GM12878 (cell line): Measurements from ENCODE around the gene ZNF512. TPM values are rescaled to one million over a fixed set of nuclear protein-coding genes. Genes with fewer than 3 reads are reported as not detected.
"Not testable (repeated sequence)": the region's sequence is repeated elsewhere in the genome, so short reads cannot be mapped to it uniquely, and the experiment has no call there.

Experiments used
- ATAC-seq: fragments of 200-7000 bp; cut with Tn5 transposase; 3 replicates; pipeline ENCODE4 v1.9.1; 2020; ENCODE audit warnings: mild to moderate bottlenecking, moderate library complexity
- BruUV-seq: library from RNA; stranded (reverse); fragments of 400-500 nt; replicated peaks from 2 replicates; lab custom pipeline; 2021; lab: Mats Ljungman, UMichigan
- CTCF ChIA-PET: fragments of 300-600 bp; sonication (Branson Sonifier 250); formaldehyde crosslinking; extraction: SDS; loops from one replicate; lab custom pipeline; 2021; ENCODE audit warnings: inconsistent platforms; lab: Yijun Ruan, JAX
- POLR2A ChIA-PET: fragments of 350-600 bp; formaldehyde crosslinking; extraction: SDS; loops from one replicate; lab custom pipeline; 2021; ENCODE audit warnings: inconsistent platforms; lab: Charles Lee
- RAD21 ChIA-PET: fragments of 300-600 bp; sonication (Branson Sonifier 250); formaldehyde crosslinking; loops from one replicate; lab custom pipeline; 2023; ENCODE audit warnings: antibody characterized with exemption; ENCODE audit not compliant: unreplicated experiment; lab: Charles Lee
- SMC1A ChIA-PET: fragments of 300-600 bp; sonication (Branson Sonifier 250); formaldehyde crosslinking; loops from one replicate; lab custom pipeline; 2023; ENCODE audit not compliant: unreplicated experiment, uncharacterized antibody; lab: Charles Lee
- DNase-seq: peaks from one replicate; pipeline ENCODE4 v3.0.0-alpha.2; 2011; ENCODE audit warnings: low read depth, low spot score
- FAIRE-seq: peaks from 3 replicates; lab custom pipeline; 2011; peaks lifted over from hg19 to GRCh38; lab: Jason Lieb, UNC
- H2AFZ ChIP-seq: 2 replicates; pipeline ENCODE4 v1.6.0; 2011; ENCODE audit warnings: low read depth, low read length, control low read depth; ENCODE audit not compliant: control insufficient read depth
- H3K27ac ChIP-seq: 2 replicates; pipeline ENCODE4 v1.5.1; 2011; ENCODE audit warnings: control low read depth; ENCODE audit not compliant: control insufficient read depth, insufficient read depth
- H3K27me3 ChIP-seq, 2 experiments: replicated peaks in 1 of 2; 2 replicates each; pipeline versions ENCODE4 v1.6.0 to v1.6.1; 2011; ENCODE audit warnings: low read length in 1 of 2; ENCODE audit not compliant: control insufficient read depth in 2 of 2, insufficient read depth in 2 of 2
- H3K36me3 ChIP-seq, 2 experiments: 2 replicates each; pipeline ENCODE4 v1.5.1; 2011; ENCODE audit warnings: low read length in 1 of 2; ENCODE audit not compliant: control insufficient read depth in 2 of 2, insufficient read depth in 2 of 2
- H3K4me1 ChIP-seq: 2 replicates; pipeline ENCODE4 v1.6.1; 2011; ENCODE audit warnings: mild to moderate bottlenecking, low read length, moderate library complexity, mixed read lengths; ENCODE audit not compliant: control insufficient read depth, insufficient read depth
- H3K4me2 ChIP-seq: 2 replicates; pipeline ENCODE4 v1.6.0; 2011; ENCODE audit warnings: control low read depth; ENCODE audit not compliant: control insufficient read depth, insufficient read depth
- H3K4me3 ChIP-seq: fragments of 200-600 bp; sonication (generic); 2 replicates; pipeline ENCODE4 v1.5.1; 2016
- H3K79me2 ChIP-seq: 2 replicates; pipeline ENCODE4 v1.6.0; 2011; ENCODE audit warnings: low read length; ENCODE audit not compliant: control insufficient read depth, insufficient read depth
- H3K9ac ChIP-seq: 2 replicates; pipeline ENCODE4 v1.8.0; 2011; ENCODE audit warnings: low read length, control low read depth, mixed read lengths; ENCODE audit not compliant: control insufficient read depth, insufficient read depth
- H3K9me3 ChIP-seq: replicated peaks from 3 replicates; pipeline ENCODE4 v1.5.1; 2011; ENCODE audit warnings: mild to moderate bottlenecking, low read length; ENCODE audit not compliant: control insufficient read depth, insufficient read depth
- H4K20me1 ChIP-seq: 2 replicates; pipeline ENCODE4 v1.6.0; 2011; ENCODE audit not compliant: control insufficient read depth, insufficient read depth
- ATF3 ChIP-seq: IDR thresholded peaks from 2 replicates; pipeline ENCODE4 v1.6.1; 2011; ENCODE audit warnings: low read depth, mild to moderate bottlenecking, low read length, moderate library complexity, borderline replicate concordance; ENCODE audit errors: extremely low read depth
- CBFB ChIP-seq: IDR thresholded peaks from 2 replicates; pipeline ENCODE4 v1.6.1; 2016; ENCODE audit warnings: antibody characterized with exemption, low read depth
- NRF1 ChIP-seq: conservative IDR thresholded peaks from 2 replicates; pipeline ENCODE4 v1.6.1; 2011; ENCODE audit warnings: mild to moderate bottlenecking, low read depth, low read length, improper control_type of control experiment
- RCOR1 ChIP-seq: conservative IDR thresholded peaks from 2 replicates; pipeline ENCODE4 v1.6.1; 2012; ENCODE audit warnings: low read depth, low read length, improper control_type of control experiment
- RELA ChIP-seq: fragments of 450-650 bp; IDR thresholded peaks from 2 replicates; pipeline ENCODE4 v1.8.0; 2014; ENCODE audit warnings: borderline replicate concordance; ENCODE audit not compliant: partially characterized antibody
- SPI1 ChIP-seq: IDR thresholded peaks from 2 replicates; pipeline ENCODE4 v1.6.1; 2011; ENCODE audit warnings: low read depth, mild to moderate bottlenecking, low read length, moderate library complexity, borderline replicate concordance; ENCODE audit not compliant: insufficient read depth
- whole genome bisulfite sequencing: methylation state at CpG from one replicate; pipeline ENCODE4 v1.1.6; 2016; ENCODE audit warnings: low lambda C conversion rate; ENCODE audit not compliant: insufficient replicate concordance, insufficient coverage; ENCODE audit errors: missing lambda C conversion rate; 5-methylcytosine and 5-hydroxymethylcytosine counted together
- in situ Hi-C: fragments of 300-500 bp; cut with MboI; formaldehyde crosslinking; loops from 9 replicates; pipeline ENCODE4 v1.14.3; 2018; ENCODE audit warnings: mixed read lengths
- intact Hi-C: fragments of 100-400 bp; cut with micrococcal nuclease; formaldehyde crosslinking; loops from one replicate; pipeline ENCODE4 v1.14.2; 2022; ENCODE audit not compliant: unreplicated experiment
- polyA plus RNA-seq, 11 experiments: library from polyadenylated mRNA; depleted of rRNA in 4 of 11; unstranded in 6 of 11; stranded (reverse) in 5 of 11; fragments of >200 nt; fragmentation: Nextera tagmentation in 4 of 11; fragmentation: Illumina TruSeq in 1 of 11; extraction: Ambion mirVana in 4 of 11; extraction: Trizol in 1 of 11; gene quantifications; 1 replicate in 1 of 11; 2 replicates in 10 of 11; pipeline versions ENCODE4 v1.2.1 to v1.2.3, GENCODE V29; 2011 to 2016; ENCODE audit warnings: inconsistent platforms in 2 of 11, missing spikeins in 2 of 11, low read depth in 1 of 11
- total RNA-seq, 4 experiments: library from RNA; depleted of rRNA in 3 of 4; stranded (reverse); fragments of >200 nt in 3 of 4; fragmentation: Illumina TruSeq in 1 of 4; extraction: Trizol in 1 of 4; gene quantifications; 2 replicates each; pipeline versions ENCODE4 v1.2.1 to v1.2.3, GENCODE V29; 2013 to 2021
- TF ChIP-seq, protein P1 (sequence below): IDR thresholded peaks from 2 replicates; pipeline ENCODE4 v1.6.1; 2012; ENCODE audit warnings: improper control_type of control experiment, low read depth, low read length; ENCODE audit not compliant: insufficient replicate concordance
- TF ChIP-seq, protein P2 (sequence below): fragments of 450-650 bp; formaldehyde crosslinking; IDR thresholded peaks from 2 replicates; pipeline ENCODE4 v1.5.0; 2022; ENCODE audit warnings: mild to moderate bottlenecking, missing genetic modification characterization

ZNF512 gene
- total and polyA plus RNA-seq, 10 of the 15 experiments (the other 5 are each of a cell fraction or from before 2014, with no cell fraction given), result 14.1 to 61.9 (median 31.2) TPM

DNA sequence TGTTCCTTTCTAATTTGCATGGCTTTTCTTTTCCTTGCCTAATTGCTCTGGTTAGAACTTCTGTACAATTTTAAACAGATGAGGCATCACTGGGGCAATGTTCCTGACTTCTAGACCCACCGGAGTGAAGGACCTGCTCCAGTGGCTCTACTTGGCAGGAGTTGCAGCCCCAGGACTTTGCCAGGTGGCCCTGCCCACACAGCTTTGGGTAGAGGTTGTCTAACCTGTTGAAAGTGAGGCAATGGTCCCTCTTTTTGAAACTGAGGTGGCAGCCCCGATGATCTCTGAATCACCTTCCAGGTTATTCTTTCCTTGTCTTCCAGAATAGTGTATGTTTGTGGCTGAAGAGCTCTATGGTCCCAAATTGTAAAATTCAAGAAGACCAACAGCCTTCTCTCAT is 29.9 kb upstream of the ZNF512 start:
- Histone ChIP-seq H3K9ac (no peak overlapping the region), H3K4me1 (no peaks in the 10 kb centered on the region), H3K4me2 (no peak overlapping the region), H4K20me1 (no peaks in the 10 kb centered on the region), H3K9me3 (no peaks in the 10 kb centered on the region), H3K27me3 (no peaks in the 10 kb centered on the region), H3K27ac (no peak overlapping the region), H3K36me3 (no peaks in the 10 kb centered on the region), H3K4me3 (no peak overlapping the region), H3K79me2 (no peaks in the 10 kb centered on the region), H2AFZ (no peak overlapping the region)
- intact Hi-C loops, result no loop called here
- 38% methylated on average over 2 of the region's 2 CpGs for WGBS
- BruUV-seq, result no TSS peak
- TF ChIP-seq, protein P1, sequence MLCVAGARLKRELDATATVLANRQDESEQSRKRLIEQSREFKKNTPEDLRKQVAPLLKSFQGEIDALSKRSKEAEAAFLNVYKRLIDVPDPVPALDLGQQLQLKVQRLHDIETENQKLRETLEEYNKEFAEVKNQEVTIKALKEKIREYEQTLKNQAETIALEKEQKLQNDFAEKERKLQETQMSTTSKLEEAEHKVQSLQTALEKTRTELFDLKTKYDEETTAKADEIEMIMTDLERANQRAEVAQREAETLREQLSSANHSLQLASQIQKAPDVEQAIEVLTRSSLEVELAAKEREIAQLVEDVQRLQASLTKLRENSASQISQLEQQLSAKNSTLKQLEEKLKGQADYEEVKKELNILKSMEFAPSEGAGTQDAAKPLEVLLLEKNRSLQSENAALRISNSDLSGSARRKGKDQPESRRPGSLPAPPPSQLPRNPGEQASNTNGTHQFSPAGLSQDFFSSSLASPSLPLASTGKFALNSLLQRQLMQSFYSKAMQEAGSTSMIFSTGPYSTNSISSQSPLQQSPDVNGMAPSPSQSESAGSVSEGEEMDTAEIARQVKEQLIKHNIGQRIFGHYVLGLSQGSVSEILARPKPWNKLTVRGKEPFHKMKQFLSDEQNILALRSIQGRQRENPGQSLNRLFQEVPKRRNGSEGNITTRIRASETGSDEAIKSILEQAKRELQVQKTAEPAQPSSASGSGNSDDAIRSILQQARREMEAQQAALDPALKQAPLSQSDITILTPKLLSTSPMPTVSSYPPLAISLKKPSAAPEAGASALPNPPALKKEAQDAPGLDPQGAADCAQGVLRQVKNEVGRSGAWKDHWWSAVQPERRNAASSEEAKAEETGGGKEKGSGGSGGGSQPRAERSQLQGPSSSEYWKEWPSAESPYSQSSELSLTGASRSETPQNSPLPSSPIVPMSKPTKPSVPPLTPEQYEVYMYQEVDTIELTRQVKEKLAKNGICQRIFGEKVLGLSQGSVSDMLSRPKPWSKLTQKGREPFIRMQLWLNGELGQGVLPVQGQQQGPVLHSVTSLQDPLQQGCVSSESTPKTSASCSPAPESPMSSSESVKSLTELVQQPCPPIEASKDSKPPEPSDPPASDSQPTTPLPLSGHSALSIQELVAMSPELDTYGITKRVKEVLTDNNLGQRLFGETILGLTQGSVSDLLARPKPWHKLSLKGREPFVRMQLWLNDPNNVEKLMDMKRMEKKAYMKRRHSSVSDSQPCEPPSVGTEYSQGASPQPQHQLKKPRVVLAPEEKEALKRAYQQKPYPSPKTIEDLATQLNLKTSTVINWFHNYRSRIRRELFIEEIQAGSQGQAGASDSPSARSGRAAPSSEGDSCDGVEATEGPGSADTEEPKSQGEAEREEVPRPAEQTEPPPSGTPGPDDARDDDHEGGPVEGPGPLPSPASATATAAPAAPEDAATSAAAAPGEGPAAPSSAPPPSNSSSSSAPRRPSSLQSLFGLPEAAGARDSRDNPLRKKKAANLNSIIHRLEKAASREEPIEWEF, result no peak
- TF ChIP-seq RELA (no peak), NRF1 (no peak), SPI1 (no peak), CBFB (no peak), RCOR1 (no peak), ATF3 (no peak)
- TF ChIP-seq, protein P2, sequence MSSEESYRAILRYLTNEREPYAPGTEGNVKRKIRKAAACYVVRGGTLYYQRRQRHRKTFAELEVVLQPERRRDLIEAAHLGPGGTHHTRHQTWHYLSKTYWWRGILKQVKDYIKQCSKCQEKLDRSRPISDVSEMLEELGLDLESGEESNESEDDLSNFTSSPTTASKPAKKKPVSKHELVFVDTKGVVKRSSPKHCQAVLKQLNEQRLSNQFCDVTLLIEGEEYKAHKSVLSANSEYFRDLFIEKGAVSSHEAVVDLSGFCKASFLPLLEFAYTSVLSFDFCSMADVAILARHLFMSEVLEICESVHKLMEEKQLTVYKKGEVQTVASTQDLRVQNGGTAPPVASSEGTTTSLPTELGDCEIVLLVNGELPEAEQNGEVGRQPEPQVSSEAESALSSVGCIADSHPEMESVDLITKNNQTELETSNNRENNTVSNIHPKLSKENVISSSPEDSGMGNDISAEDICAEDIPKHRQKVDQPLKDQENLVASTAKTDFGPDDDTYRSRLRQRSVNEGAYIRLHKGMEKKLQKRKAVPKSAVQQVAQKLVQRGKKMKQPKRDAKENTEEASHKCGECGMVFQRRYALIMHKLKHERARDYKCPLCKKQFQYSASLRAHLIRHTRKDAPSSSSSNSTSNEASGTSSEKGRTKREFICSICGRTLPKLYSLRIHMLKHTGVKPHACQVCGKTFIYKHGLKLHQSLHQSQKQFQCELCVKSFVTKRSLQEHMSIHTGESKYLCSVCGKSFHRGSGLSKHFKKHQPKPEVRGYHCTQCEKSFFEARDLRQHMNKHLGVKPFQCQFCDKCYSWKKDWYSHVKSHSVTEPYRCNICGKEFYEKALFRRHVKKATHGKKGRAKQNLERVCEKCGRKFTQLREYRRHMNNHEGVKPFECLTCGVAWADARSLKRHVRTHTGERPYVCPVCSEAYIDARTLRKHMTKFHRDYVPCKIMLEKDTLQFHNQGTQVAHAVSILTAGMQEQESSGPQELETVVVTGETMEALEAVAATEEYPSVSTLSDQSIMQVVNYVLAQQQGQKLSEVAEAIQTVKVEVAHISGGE (CRISPR knock-in tag), result no peak
- ChIA-PET POLR2A (interaction anchor here (0.6 kb wide), 1 partner anchor 190 kb away, joined by 3 read pairs; no protein-coding TSS in a partner anchor), CTCF (no interaction called here), RAD21 (no interaction called here), SMC1A (no interaction called here)
- DNase-seq, result no peak
- in situ Hi-C loops, result no loop called here
- ATAC-seq, result no peak
- FAIRE-seq, result no peak

DNA sequence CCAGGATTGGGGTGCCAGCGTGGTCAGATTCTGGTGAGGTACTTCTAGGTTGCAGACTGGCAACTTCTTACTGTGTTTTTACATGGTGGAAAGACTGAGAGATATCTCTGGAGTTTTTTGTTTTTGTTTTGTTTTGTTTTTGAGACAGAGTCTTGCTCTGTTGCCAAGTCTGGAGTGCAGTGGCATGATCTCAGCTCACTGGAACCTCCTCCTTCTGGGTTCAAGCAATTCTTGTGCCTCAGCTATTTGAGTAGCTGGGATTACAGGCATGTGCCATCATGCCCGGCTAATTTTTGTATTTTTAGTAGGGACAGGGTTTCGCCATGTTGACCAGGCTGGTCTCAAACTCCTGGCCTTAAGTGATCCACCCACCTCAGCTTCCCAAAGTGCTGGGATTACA is 28.4 kb upstream of the ZNF512 start:
- H3K79me2 ChIP-seq, DNase-seq, H3K36me3 ChIP-seq, ATAC-seq, H3K9ac ChIP-seq, BruUV-seq, H3K4me2 ChIP-seq, intact Hi-C loops, H3K27me3 ChIP-seq, H3K27ac ChIP-seq, H3K9me3 ChIP-seq, SMC1A ChIA-PET, FAIRE-seq, CTCF ChIA-PET, in situ Hi-C loops, H4K20me1 ChIP-seq, H3K4me3 ChIP-seq, RAD21 ChIA-PET, H3K4me1 ChIP-seq, POLR2A ChIA-PET, H2AFZ ChIP-seq: not testable (repeated sequence)
- WGBS, result 18% methylated on average over 3 of the region's 3 CpGs
